ENCODE results near the gene SPECC1L.

Gene SPECC1L

DNA sequence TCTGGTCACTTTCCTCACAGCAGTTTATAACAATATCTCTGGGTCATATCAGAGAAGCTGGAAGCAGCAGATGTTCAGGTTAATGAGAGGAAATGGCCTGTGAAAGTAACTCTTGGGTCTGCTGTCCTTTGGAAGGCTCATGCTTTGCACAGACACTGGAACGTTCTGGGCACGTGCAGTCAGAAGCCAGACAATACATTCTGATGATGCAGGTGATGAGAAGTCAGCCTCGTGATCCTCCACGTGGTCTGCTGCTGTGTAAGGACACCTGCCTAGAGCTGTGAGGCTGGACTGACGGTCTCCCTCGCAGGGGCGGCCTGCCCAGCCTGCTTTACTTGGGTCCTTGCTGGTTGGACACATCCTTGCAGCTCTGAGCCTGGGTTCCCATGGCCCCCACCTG is 138.0 kb downstream of the SPECC1L start:
- no peak for DNase-seq (ENCODE audit: low read depth)
- no peak overlapping the region for H3K4me3 ChIP-seq (ENCODE audit: low read length)
- TF ChIP-seq, protein P1, sequence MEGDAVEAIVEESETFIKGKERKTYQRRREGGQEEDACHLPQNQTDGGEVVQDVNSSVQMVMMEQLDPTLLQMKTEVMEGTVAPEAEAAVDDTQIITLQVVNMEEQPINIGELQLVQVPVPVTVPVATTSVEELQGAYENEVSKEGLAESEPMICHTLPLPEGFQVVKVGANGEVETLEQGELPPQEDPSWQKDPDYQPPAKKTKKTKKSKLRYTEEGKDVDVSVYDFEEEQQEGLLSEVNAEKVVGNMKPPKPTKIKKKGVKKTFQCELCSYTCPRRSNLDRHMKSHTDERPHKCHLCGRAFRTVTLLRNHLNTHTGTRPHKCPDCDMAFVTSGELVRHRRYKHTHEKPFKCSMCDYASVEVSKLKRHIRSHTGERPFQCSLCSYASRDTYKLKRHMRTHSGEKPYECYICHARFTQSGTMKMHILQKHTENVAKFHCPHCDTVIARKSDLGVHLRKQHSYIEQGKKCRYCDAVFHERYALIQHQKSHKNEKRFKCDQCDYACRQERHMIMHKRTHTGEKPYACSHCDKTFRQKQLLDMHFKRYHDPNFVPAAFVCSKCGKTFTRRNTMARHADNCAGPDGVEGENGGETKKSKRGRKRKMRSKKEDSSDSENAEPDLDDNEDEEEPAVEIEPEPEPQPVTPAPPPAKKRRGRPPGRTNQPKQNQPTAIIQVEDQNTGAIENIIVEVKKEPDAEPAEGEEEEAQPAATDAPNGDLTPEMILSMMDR (IDR thresholded peaks at IDR 0.05; ENCODE audit: insufficient read depth, low read depth, low read length, missing control alignments) = no peak

GRCh38 chr22:24409707-24410106 is 139.1 kb downstream of the SPECC1L start:
- H3K4me3 ChIP-seq (ENCODE audit: low read length) = no peak overlapping the region
- DNase-seq (ENCODE audit: low read depth) = peak; percentile 51
- TF ChIP-seq, protein P1 (IDR thresholded peaks at IDR 0.05; ENCODE audit: insufficient read depth, low read depth, low read length, missing control alignments) = no peak

DNA sequence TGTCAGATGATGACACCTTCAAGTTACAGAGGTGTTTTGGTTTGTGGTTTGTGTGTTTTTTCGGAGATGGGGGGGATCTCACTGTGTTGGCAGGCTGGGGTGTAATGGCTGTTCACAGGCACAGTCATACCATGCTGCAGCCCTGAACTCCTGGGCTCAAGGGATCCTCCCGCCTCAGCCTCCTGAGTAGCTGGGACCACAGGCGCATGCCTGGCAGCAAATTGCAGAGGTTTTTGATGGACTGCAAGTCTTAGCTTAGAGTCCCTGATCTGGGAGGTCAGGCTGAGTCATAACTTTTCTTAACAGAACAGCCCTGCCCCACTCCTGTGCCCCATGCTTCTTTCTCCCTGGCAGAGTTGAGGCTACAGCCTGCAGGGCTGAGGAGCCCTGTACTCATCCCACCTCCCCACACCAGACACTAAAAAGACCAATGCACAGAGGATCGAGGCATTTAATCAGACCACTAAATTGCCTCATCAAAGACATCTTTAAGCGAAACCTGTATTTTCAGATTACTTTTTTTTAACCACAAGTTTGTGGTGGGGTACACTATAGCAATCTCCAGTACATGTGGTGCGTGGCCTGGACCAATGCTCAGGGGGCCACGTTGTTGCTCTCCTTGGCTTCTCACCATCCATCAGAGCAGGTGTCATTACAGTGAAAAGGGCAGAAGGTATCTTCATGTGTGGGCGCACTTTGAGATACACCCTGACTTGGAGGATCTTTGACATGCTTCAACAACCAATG is 139.7 kb downstream of the SPECC1L start:
- H3K4me3 ChIP-seq (ENCODE audit: low read length) = no peak overlapping the region
- DNase-seq (ENCODE audit: low read depth) = no peak
- TF ChIP-seq, protein P1 (IDR thresholded peaks at IDR 0.05; ENCODE audit: insufficient read depth, low read depth, low read length, missing control alignments) = no peak

DNA sequence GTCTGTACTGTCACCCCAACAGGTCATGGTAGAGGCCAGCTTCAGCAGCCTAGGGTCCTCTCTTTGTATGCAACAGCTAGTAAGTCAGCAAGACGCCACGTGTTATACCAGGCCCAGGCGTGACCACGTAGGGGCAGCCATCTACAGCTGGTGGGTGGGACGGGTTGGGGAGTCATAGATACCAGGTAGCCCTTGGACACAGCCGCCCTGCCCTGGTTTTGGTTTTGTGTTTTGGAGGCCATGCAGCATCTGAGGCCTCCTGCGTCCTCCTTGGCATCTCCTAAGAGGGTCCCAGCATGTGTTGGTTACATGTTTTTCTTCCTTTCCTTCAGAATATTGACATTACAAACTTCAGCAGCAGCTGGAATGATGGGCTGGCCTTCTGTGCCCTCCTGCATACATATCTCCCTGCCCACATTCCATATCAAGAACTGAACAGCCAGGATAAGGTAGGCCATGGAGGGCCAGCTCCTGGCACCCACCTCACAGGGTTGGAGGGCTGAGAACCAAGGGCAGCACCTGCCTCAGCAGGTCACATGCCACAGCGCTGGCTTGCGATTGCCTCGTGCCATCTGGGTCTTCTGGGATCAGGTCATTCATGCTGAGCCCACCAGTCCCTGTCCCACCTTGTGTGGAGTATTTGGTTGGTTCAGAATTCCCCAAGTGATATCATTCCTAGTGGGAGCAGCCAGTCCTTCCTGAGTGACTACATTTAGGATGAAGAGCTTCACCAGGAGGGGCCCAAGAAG is 140.8 kb downstream of the SPECC1L start:
- no peak overlapping the region for H3K4me3 ChIP-seq (ENCODE audit: low read length)
- no peak for DNase-seq (ENCODE audit: low read depth)
- TF ChIP-seq, protein P1 (IDR thresholded peaks at IDR 0.05; ENCODE audit: insufficient read depth, low read depth, low read length, missing control alignments) = no peak

DNA sequence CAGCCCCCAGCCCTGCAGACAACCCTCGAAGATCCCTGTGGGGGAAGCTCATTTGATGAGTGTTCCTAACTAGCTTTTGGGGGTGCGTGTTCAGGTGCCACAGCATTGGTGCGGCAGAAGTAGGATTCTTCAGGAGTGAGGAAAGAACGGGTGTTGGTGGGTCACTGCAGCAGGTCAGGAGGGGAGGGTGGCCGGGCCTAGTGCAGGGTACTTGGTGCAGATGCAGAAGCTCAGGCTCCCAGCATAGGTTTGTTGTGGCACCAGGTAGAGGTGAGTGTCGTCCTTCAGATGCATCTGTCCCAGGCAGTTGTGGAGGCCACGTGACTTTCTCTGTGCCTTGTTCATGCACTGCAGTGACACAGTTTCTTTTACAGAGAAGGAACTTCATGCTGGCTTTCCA is 141.6 kb downstream of the SPECC1L start:
- no peak for DNase-seq (ENCODE audit: low read depth)
- TF ChIP-seq, protein P1 (IDR thresholded peaks at IDR 0.05; ENCODE audit: insufficient read depth, low read depth, low read length, missing control alignments) = no peak
- no peak overlapping the region for H3K4me3 ChIP-seq (ENCODE audit: low read length)

GRCh38 chr22:24413271-24413670 is 142.6 kb downstream of the SPECC1L start:
- no peak for DNase-seq (ENCODE audit: low read depth)

More at GRCh38 chr22:24413271-24413670, 142.6 kb downstream of the SPECC1L start:
- TF ChIP-seq, protein P1 (IDR thresholded peaks at IDR 0.05; ENCODE audit: insufficient read depth, low read depth, low read length, missing control alignments) = no peak
- H3K4me3 ChIP-seq (ENCODE audit: low read length) = no peak overlapping the region
